BE2C (cell line): ENCODE measurements around the gene PARD6G.

Source experiments
- DNase-seq: peaks from one replicate; pipeline ENCODE4 v3.0.0-alpha.2; 2020
- H3K27me3 ChIP-seq: fragments of 250-450 bp; sonication (Bioruptor Pico); 2 replicates; pipeline ENCODE4 v1.5.1; 2020; ENCODE audit warnings: mild to moderate bottlenecking
- H3K36me3 ChIP-seq: fragments of 250-450 bp; sonication (Bioruptor Pico); 2 replicates; pipeline ENCODE4 v1.5.1; 2020; ENCODE audit warnings: mild to moderate bottlenecking
- H3K4me1 ChIP-seq: fragments of 250-450 bp; sonication (Bioruptor Pico); 2 replicates; pipeline ENCODE4 v1.5.1; 2020
- H3K4me3 ChIP-seq: 2 replicates; pipeline ENCODE4 v1.5.1; 2011; ENCODE audit warnings: low read depth, low read length
- H3K9me3 ChIP-seq: fragments of 250-450 bp; sonication (Bioruptor Pico); 2 replicates; pipeline ENCODE4 v1.5.1; 2020
- TF ChIP-seq, protein P1 (sequence below): IDR thresholded peaks from 2 replicates; pipeline ENCODE4 v1.5.1; 2012; ENCODE audit warnings: mild to moderate bottlenecking, low read depth, low read length

PARD6G gene

DNA sequence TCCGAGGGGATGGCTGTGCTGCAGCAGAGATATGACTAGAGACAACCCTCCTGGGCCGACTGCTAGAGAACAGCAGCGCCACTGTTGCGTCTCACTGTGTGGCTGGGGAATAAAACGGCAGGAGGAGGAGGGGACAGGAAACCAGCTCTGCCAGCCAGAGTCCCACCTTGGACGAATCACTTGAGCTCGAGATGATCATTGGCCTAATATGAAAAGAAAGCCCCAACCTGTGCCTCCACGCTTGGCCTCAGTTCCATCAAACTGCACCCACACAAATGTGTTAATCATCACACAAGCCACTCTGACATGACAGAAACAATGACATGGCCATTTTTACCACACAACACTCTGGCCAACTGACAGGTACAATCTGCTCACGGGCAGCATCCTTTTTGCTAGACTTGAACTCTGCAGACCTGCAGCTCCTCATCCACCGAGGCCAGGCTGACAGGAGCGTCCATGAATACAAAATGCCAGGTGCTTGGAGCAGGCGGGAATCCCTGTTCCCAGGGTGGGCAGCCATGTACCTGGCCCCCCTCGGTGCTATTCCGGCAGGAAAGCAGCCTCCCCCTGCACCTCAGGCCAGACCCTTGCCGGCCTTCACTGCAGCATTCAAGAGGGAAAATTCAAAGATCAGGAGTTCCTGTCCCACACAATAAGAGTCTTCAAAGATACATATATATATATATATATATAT, 52.3 kb downstream of the PARD6G start:
- H3K36me3 ChIP-seq: no peaks in the 10 kb centered on the region
- no peak overlapping the region for H3K4me3 ChIP-seq
- H3K4me1 ChIP-seq: no peaks in the 10 kb centered on the region
- no peak for DNase-seq
- H3K27me3 ChIP-seq: no peaks in the 10 kb centered on the region
- TF ChIP-seq, protein P1, sequence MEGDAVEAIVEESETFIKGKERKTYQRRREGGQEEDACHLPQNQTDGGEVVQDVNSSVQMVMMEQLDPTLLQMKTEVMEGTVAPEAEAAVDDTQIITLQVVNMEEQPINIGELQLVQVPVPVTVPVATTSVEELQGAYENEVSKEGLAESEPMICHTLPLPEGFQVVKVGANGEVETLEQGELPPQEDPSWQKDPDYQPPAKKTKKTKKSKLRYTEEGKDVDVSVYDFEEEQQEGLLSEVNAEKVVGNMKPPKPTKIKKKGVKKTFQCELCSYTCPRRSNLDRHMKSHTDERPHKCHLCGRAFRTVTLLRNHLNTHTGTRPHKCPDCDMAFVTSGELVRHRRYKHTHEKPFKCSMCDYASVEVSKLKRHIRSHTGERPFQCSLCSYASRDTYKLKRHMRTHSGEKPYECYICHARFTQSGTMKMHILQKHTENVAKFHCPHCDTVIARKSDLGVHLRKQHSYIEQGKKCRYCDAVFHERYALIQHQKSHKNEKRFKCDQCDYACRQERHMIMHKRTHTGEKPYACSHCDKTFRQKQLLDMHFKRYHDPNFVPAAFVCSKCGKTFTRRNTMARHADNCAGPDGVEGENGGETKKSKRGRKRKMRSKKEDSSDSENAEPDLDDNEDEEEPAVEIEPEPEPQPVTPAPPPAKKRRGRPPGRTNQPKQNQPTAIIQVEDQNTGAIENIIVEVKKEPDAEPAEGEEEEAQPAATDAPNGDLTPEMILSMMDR: no peak
- H3K9me3 ChIP-seq: no peaks in the 10 kb centered on the region

- TF ChIP-seq, protein P1: no peak
- no peaks in the 10 kb centered on the region for H3K9me3 ChIP-seq
- no peak overlapping the region for H3K4me3 ChIP-seq
- no peaks in the 10 kb centered on the region for H3K36me3 ChIP-seq
- no peaks in the 10 kb centered on the region for H3K4me1 ChIP-seq
- no peak for DNase-seq
- H3K27me3 ChIP-seq: no peaks in the 10 kb centered on the region
Observed at GRCh38 chr18:80193701-80194100, 53.6 kb downstream of the PARD6G start.

DNA sequence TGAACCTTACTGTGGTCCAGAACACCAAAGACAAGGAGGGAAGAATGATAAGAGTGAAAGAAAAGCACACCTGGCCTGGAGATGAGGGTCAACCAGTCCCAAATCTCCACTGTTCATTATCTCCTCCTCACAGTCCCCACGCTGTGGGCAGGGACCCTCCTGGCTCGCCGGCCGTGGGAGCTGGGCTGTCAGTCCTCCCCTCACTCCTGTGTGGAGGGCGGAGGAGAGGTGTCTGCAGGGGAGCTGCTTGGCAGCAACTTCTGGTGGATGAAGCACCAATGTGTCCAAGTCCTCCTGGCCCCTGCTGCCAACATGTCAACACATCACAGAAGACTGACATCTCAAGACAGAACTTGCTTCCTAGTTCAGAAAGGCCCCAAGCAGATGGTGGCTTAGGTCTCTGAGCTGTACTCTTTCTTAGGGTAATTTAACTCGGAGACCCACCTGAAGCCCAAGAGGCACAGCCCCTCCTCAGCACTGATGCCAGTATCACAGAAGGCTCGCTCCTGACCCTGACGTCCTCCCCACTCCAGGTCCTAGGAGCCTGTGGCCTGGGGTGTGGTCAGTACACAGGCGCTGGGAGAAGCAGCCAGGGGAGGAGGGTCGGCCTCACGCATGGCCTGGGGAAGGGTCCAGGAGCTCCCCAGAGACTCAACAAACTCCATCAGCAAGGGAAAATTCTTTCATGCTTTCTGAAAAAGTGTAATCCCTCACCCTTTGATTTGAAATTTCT, 54.5 kb downstream of the PARD6G start:
- TF ChIP-seq, protein P1: no peak
- H3K27me3 ChIP-seq: no peaks in the 10 kb centered on the region

GRCh38 chr18:80191907-80192652, 55.2 kb downstream of the PARD6G start:
- H3K9me3 ChIP-seq: no peaks in the 10 kb centered on the region
- no peaks in the 10 kb centered on the region for H3K36me3 ChIP-seq
- DNase-seq: no peak
- H3K4me1 ChIP-seq: no peaks in the 10 kb centered on the region
- TF ChIP-seq, protein P1: no peak
- no peaks in the 10 kb centered on the region for H3K27me3 ChIP-seq
- no peak overlapping the region for H3K4me3 ChIP-seq

More for the DNA sequence above, 54.5 kb downstream of the PARD6G start:
- Histone ChIP-seq H3K36me3 (no peaks in the 10 kb centered on the region), H3K9me3 (no peaks in the 10 kb centered on the region), H3K4me1 (no peaks in the 10 kb centered on the region), H3K4me3 (no peak overlapping the region)
- DNase-seq: no peak

- H3K4me1 ChIP-seq: no peaks in the 10 kb centered on the region
- no peak overlapping the region for H3K4me3 ChIP-seq
- no peaks in the 10 kb centered on the region for H3K36me3 ChIP-seq
- H3K9me3 ChIP-seq: no peaks in the 10 kb centered on the region
- TF ChIP-seq, protein P1: no peak
- no peaks in the 10 kb centered on the region for H3K27me3 ChIP-seq
- DNase-seq: no peak
Observed at GRCh38 chr18:80191264-80191663, 56.0 kb downstream of the PARD6G start.

- DNase-seq: no peak
- Histone ChIP-seq H3K9me3 (no peaks in the 10 kb centered on the region), H3K4me1 (no peaks in the 10 kb centered on the region), H3K27me3 (no peaks in the 10 kb centered on the region), H3K4me3 (no peak overlapping the region), H3K36me3 (no peaks in the 10 kb centered on the region)
- TF ChIP-seq, protein P1: no peak
Observed at GRCh38 chr18:80190311-80190710, 57.0 kb downstream of the PARD6G start.
